HG02852 (cell line): ENCODE data around the gene LSM5.
A peak's percentile ranks its signal among the peaks of the same experiment; 100 is the strongest.

ENCODE experiments used
- ATAC-seq: cut with Tn5 transposase; IDR thresholded peaks from one replicate; pipeline ENCODE4 v1.9.1; 2021; ENCODE audit warnings: mild to moderate bottlenecking, moderate library complexity; ENCODE audit not compliant: unreplicated experiment

The LSM5 gene

GRCh38 chr7:32490127-32490796 is at the start of gene LSM5:
Gene LSM5, minus strand, starts transcription at chr7:32490380. Its CDS starts 15 bp downstream, at chr7:32490365.
- ATAC-seq, result peak; percentile 87

- no peak for ATAC-seq
Measured at GRCh38 chr7:32539366-32539765, 49.2 kb upstream of the LSM5 start.

DNA sequence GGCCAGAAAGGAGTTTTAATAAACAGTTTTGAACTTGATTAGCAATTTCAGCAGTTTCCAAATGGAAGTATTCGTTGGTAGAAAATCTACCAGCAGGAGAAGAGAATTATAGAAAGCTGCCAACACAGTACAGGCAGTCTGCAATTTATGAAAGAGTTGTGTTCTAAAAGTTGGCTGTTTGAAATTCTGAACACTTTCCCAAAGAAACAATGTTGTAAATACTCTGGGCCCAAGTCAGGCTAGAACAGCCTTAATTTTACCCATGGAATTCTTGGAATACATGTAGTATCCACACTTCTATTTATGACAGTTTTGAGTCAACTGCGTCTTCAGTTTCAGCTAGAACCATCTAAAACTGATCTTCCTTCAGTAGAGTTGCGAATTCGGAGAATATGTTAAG is 47.6 kb upstream of the LSM5 start:
- no peak for ATAC-seq

DNA sequence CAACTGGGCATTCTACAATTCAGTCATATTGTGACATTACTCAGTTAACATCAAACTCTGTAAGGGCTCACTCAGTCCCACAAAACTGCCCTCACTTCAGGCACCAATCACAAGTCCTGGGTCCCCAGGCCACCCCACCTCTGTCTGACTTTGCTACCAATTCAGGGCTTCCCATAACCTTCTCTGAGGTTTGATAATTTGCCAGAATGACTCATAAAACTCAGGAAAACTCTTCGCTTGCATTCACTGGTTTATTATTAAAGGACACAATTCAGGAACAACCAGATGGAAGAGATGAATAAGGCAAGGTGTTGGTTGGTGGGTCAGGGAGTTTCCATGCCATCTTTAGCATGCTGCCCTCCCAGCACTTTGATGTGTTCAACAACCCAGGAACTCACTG is 46.4 kb upstream of the LSM5 start:
- ATAC-seq, result no peak

DNA sequence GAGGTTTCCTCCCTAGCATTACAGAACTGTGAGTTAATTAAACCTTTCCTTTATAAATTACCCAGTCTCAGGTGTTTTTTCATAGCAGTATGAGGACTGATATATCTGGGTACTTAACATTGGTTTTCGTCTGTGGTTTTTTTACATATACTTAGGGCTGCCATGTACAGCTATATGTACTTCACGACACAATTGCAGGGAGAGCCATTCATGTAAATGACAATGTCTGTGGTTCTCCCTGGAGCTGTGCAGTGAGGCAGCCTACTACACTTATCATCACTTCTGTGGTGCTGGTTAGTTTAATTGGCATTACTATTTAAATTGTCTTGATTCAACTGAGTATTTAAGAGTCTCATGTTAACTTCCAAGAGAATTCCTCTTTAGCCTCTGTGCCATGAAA is 45.8 kb upstream of the LSM5 start:
- ATAC-seq, result no peak

DNA sequence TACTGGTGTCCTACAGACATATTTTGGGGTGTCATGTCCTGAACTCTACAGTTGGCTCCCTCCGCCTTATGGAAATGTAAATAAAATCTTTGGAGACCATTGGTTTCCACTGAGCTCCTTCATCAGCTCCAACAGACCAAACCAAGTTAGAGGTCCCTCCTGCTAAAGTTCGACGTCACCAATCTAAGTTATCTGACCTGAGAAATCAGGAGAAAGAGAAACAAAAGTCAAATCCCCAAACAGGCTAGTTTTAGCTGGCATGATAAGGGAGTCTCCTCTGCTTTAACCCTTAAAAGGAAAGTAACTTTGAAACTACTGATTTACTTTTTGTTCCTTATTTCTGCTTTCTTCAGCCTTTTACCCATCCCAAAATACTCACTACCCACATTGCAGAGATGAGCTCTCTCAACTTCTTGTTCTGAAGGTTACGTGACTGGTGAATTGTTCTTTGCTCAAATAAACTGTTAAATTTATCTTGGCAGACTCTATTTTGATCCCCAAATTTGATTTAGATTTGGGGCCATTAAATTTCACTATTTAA is 45.1 kb upstream of the LSM5 start:
- ATAC-seq, result peak; percentile 61

DNA sequence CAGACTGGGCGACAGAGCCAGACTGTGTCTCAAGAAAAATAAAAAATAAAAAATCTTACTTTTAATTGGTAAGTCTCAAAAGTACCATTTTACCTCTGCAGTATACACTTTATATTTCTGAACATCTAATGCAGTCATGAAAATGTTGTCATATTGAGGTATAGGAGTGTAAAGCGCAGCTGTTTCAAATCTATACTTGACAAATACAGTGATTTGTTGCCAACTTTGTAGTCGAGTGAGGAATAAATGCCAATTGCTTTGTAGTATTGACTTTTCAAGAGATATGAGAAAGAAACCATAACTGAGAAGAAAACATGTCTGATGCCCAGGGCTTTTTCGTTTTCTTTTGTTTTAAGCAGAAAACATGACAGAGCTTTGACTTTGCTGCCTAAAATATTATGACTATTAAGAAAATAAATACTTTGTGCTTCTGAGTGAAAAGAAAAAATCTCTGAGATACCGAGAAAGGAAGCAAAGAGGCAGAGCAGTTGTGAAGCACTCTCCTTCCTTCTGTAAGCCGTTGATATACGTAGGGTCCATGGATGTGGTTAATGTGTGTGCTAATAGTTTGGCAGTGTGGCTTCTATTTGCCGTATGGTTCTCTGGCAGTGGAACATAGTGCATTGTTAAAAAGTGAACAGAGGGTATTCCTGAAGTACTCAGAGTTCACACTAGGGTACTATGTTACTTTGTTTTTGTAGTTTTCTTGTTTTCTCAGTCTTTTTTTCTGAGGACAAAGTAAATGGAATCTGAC is 43.3 kb upstream of the LSM5 start:
- ATAC-seq, result no peak

DNA sequence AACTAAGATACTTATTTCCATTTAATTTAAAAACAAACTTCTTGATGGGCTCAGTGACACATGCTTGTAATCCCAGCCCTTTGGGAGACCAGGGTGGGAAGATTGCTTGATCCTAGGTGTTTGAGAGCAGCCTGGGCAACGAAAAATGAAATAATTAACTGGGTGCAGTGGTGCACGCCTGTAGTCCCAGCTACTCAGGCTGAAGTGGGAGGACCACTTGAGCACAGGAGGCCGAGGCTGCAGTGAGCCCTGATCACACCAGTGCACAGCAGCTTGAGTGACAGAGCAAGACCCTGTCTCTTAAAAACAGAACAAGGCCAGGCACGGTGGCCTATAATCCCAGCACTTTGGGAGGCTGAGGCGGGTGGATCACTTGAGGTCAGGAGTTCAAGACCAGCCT is 42.5 kb upstream of the LSM5 start:
- ATAC-seq, result no peak

- ATAC-seq, result no peak
Measured at GRCh38 chr7:32532086-32532485, 41.9 kb upstream of the LSM5 start.

- ATAC-seq, result no peak
Measured at GRCh38 chr7:32531402-32531801, 41.2 kb upstream of the LSM5 start.

GRCh38 chr7:32525839-32526238 is 35.7 kb upstream of the LSM5 start:
- ATAC-seq, result no peak

- no peak for ATAC-seq
Measured at GRCh38 chr7:32524631-32525030, 34.5 kb upstream of the LSM5 start.

- no peak for ATAC-seq
Measured at GRCh38 chr7:32522746-32523530, 32.8 kb upstream of the LSM5 start.

DNA sequence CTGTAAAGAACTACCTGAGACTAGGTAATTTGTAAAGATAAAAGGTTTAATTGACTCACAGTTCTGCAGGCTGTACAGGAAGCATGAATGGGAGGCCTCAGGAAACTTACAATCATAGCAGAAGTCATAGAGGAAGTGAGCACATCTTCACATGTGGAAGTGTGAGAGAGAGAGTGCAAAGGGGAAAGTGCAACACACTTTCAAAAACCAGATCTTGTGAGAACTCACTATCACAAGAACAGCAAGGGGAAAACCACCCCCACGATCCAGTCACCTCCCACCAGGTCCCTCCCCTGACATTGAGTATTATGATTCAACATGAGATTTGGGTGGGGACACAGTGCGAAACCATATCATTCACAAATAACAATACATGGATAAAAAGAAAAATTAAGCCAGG is 29.6 kb upstream of the LSM5 start:
- ATAC-seq, result no peak

- no peak for ATAC-seq
Measured at GRCh38 chr7:32518534-32519140, 28.5 kb upstream of the LSM5 start.

DNA sequence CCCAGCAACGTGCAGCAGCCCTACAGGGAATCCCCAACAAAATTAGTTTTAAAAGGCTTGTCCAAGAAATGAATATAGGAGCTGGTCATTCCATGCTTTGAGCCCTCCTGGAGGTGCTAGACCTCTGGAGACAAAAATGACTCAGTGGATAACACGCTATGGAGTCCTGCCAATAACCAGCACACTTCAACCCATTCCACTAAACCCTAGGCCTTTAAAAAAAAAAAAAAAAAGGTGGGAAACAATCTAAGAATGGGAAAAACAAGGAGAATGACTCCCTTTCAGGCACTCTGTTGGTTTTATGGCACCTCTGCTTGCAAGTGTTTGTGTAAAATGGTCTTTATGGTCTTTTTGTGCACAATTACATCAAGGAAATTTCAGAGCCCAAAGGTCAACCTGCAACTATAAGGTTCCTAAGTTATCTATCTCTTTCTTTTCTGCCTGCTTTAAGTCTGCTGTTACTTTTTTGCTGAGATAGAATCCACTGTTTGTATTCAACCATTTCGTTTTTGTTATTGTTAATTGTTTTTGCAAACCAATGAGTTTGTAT is 26.4 kb upstream of the LSM5 start:
- ATAC-seq, result no peak

GRCh38 chr7:32515890-32516550 is 25.8 kb upstream of the LSM5 start:
- ATAC-seq, result peak; percentile 95

DNA sequence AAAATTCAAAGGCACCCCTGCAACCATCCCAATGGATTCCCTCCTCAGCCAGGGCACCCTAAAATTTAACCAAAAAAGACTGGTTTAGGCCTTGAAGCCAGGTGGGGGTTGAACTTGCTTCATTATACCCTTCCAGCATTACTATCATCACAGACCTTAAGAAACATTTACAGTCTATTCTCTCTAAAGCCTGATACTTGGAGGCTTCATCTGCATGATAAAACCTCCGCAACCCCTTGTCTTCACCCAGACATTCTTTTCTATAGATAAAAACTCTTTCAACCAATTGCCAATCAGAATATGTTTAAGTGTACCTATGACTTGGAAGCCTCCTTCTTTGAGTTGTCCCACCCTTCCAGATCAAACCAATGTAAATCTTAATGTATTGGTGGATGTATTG is 23.0 kb upstream of the LSM5 start:
- ATAC-seq, result no peak

DNA sequence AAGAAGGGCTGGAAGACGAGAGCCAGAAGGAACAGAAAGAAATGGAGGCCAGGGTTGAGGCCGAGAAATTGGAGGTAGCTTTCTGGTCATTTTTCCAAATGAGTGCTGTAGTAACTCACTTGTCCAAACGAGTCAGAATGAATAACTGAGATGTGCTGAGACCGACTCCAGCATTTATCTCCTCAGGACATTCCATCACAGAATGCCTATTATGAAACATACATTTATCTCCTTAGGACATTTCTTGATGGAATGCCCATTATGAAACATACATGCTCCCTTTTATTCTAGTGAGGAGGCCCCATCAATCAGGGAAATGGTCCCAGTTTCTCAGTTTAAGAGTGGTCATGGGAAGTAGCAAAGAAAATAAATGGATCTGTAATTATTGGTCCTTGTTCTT is 21.6 kb upstream of the LSM5 start:
- no peak for ATAC-seq

GRCh38 chr7:32507414-32507813 is 17.2 kb upstream of the LSM5 start:
- no peak for ATAC-seq
